HPDE6-E6E7 (cell line): ENCODE results near the gene RHOBTB1.

Source experiments
- DNase-seq: peaks from one replicate; pipeline ENCODE4 v3.0.0; 2011; ENCODE audit warnings: missing footprints; ENCODE audit errors: extremely low spot score

The RHOBTB1 gene

DNA sequence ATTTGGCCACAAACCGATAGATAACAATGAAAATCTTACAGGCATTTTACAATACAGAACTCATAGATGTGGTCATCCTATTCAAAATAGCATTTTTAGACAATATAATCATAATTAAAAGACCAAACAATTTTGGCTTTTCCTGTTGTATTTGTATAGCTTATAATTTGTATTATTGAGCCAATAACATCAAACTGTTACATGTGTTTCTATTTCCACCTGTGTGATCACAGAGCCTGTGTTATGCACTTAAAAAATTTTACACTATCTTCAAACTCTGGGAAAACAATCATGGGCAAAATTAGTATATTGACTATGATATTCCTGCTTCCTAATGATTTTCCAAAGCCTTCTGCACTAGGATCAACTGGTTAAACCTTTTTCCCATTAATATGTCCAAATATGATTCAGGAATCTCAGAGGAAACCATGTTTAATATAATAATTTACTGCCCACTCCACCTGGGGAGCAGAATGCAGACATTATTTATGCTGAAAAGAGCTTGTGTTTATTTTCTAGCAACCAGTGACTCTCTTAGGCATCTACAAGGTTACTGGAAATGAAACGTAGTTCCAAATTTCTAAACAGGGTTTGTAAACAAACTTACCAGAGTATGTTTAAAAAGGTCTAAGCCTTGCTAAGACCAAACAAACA, 1.7 kb downstream of the RHOBTB1 start:
- DNase-seq, result no peak

DNA sequence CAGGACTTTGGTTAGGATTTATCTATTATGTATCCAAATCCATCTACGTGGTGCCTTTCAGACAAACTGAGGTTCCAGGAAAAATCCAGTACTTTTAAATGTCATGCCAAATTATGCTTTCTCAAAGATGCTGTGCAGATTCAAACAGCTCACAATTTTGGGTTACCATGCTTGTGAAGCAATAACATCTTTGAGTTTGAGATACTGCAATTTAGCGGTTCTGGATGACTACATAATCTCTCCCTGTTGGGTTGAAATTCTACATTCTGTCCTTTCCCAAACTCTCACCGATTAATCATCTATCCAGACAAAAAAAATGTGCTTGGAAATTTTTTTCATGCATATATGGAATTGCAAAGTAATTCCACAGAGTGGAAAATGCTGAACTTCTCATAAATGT, 3.5 kb downstream of the RHOBTB1 start:
- no peak for DNase-seq

DNA sequence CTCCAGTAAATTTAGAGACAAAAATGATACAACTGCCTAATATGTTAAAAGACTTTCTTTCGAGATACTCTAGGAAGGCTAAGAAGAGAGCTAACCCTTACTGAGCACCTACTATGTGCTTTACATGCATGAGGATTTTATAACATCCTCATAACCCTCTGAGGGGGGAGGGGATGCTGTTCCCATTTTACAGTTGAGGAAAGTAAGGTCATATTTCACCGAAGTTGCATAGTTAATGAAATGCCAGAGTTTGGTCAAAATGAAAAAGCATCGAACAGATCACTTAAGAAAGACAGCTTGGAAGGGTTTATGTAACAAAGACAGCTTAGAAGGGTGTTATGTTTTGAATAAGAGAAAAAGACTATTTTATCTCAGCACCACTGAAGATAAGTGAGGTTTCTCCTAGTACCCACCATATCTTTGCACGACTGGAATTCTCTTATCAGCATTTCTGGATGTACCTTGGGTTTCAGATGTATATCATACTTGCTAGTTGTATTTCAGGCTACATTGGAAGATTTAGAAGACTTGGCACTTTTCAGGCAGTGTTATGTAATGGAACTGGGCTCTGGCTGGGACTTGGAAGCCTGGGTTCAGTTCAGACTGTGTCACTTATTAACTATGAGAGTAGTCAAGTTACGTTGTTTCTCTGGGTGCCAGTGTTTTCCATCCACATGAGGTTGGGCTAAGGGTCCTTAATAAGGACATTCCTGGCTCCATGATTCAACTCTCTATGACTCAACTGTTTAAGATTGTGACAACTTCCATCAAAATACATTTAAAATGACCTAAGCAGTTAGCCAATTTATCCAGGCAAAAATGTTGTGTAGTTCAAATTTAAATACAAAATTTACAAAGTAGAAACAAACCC, 6.0 kb downstream of the RHOBTB1 start:
- DNase-seq, result no peak

DNA sequence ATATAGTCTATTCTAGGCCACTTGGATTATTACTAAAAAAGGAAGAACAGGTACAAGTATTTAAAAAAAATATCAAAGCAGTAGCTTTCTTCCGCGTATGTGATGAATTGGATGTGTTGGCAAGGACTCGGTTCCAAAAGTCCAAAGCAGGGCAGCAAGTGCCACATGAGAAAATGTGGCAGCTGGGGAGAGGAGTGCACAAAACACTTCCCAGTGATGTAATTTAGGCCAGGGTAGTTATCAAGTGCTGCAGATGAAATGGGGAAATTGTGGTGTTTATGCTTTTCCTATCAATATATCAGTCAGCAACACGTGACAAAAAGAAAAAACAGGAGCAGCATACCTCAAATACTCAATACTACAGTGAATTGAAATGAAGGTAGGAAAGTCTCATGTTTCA, 7.0 kb downstream of the RHOBTB1 start:
- DNase-seq, result no peak

DNA sequence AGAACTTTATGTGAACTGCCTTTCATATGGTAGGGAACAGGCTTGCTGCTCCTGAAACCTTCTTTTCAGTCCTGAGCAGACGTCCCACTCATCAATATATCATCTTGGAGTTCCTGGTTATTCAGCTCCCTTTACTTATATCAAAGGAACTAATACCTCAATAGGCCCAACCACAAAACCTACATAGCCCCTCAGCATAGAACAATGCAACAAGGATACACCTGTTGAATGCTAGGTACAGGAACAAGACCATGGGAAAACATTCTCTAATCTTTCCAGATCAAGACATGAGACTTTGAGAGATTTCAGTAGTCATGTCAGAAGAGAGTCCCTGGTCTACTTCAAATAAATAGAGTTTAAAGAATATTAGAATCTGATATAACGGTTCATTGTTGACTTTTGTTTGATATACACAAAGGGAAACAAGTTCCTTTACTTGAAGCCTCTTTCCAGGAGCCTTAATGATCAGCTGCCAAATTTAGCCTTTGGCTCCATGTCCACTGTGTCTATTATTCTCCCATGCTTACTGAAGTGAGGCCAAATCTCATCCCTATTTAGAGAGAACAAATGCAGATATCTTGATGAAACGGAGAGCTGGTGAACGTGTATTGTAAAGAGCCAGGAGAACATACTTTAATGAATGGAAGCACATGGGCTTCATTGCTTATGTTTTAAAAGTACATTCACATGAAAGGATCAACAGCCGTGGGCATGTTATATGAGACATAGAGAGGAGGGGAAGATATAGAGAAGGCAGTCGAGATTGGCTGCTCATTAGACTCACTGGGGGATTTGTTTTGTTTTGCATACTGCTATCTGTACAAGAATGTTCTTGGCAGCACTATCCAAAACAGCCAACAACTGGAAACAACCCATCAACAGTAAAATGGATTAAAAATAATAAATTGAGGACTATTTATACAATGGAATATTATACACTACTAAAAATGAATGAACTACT, 9.5 kb downstream of the RHOBTB1 start:
- DNase-seq, result no peak

DNA sequence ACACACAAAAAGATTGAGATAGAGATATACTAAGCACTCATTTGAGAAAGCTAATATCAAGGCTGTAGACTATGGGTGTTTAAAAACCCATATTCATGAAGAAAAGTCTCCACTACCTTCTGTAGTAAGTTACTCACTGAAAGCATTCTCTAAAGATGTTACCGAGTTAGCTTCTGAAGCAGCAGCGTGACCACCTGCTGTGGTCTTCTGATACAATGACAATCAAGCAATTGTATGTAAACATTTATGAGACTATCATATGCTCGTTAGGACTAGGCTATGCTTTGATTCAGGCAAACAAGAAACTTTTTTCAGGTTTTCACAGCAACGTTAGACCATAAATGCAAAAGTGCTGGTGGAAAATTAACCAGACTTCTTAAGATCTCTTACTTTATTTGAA, 11.2 kb downstream of the RHOBTB1 start:
- no peak for DNase-seq

DNA sequence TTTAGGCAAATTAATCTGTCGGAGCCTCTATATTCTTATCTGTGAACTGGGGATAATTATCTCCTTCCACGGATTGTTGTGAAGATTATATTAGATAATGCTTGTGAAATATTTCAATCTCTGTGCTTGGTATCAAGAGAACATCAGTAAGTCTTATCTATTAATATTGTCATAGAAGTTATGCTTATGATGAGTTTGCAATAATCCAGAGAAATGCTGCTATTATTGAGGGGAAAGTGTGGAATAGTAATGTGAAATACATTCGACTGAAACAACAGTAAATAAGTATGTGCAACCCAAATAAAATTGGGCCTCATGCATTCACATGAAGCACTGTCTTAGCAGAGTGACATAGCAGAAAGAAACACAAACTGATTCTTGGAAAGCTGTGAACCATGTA, 13.7 kb downstream of the RHOBTB1 start:
- no peak for DNase-seq

DNA sequence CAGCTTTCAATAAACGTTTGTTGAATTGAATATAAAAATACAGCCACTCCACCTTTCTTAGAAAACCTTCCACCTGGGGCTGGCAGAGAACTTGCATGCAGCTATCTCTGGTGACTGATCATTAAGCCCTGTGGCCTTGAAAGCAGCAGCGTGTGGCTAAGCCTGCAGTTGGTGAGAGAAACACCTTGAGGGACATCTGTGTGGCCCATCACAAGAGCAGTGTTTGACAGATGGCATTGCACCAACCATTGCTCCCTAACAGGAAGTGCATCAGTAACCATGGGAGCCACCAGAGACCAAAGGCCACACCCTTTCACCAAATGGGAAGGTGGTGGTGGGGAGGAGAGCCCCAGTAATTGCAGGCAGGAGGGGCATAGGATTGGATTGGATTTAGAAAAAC, 22.4 kb downstream of the RHOBTB1 start:
- no peak for DNase-seq

DNA sequence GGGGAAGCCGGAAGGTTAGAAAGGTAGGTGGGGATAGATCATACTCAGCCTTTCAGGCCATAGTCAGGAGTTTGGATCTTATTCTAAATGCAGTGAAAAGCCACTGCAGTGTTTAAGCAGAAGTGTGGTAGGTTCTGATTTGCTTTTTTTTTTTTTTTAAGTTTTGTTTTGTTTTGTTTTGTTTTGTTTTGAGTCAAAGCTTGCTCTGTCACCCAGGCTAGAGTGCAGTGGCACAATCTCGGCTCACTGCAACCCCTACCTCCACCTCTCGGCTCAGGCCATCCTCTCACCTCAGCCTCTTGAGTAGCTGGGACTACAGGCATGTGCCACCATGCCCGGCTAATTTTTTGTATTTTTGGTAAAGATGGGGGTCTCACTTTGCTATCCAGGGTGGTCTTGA, 23.5 kb downstream of the RHOBTB1 start:
- DNase-seq, result no peak

DNA sequence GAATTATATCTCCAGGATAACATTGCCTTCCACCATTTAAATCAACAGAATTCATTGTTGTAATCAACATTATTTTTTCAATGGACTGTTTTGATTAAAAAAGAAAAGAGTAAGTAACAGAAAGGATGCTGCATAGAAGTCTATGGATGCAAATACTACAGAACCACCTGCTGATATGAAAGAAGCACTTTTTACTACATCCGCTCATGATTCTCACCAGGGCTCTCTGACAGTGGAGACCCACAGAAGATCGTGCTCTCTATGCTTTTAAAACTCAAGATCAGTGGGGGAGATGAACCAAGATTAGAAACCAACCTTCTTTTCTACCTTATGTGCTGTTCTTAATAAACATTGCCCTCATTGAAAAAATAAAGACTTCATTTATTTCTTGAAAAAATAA, 24.4 kb downstream of the RHOBTB1 start:
- DNase-seq, result no peak

DNA sequence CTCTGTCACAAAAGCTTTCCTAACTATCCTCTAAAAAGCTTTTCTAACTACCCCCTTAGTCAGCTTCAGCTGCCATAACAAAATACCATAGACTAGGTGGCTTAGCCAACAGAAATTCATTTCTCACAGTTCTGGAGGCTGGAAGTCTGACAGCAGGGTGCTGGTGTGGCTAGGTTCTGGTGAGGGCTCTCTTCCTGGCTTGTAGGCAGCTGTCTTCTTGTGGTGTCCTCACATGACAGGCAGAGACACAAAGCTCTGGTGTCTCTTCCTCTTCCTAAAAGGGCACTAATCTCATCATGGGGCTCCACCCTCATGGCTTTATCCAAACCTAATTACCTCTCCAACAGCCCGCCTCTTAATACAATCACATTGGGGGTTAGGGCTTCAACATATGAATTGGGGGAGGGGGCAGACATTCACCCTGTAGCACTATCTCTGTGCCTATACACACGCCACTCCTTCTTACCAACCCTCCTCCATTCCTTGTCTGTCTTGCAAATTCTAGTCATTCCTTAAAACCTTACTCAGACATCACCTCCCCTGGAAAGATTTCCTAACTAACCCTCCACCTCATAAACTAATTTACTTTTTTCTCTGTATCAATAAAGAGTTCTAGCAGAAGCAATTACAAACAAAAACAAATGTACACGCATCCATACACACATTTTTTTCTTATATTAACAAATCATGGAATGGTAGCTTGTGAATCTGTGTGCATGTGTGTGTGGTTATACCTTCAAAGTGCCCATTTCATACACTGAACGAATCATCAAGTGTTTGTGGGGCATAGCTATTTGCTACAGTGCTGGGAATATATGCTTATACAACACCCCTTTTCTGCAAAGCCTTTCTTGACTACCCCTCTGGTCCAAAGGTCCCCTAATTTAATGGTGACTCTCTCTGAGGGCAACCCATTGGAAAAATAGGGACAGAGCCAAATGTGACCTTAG, 26.4 kb downstream of the RHOBTB1 start:
- DNase-seq, result no peak

DNA sequence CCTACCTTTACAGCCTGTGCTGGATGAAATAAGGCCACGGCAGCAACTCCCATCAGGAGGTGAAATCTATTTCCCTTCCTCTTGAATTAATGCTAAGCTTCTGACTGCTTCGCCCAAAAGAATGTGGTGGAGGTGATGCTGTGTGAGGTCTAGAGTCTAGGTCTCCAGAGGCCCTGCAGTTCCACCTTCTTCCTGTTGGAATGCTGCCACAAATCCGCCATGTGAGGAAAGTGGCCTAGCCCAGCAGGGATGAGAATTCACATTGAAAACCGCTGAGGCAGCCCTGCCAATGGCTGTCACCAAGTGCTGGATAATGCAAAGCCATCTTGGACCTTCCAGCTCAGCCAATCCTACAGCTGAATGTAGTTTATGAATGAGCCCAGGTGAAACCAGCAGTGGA, 28.0 kb downstream of the RHOBTB1 start:
- no peak for DNase-seq

DNA sequence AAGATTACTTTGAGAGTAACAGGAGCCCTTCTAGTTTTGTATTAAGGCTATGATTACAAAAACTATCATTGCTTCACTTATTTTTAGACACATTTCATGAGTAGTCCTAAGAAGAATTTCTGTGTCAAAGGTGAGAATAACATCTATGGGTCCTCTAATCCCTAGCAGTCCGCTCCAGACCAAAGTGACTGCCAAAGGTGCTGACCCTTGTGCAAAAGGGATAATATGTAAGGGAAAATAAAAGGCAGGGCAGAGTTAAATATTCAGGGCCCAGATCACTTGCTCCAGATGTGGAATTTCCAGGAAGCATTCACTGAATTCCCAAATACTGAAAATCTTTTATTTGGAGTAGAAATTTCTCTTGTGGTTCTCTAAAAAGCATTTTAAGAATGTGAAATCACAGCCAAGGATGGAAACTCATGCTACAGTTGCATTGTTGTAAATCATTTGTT, 29.3 kb downstream of the RHOBTB1 start:
- no peak for DNase-seq

DNA sequence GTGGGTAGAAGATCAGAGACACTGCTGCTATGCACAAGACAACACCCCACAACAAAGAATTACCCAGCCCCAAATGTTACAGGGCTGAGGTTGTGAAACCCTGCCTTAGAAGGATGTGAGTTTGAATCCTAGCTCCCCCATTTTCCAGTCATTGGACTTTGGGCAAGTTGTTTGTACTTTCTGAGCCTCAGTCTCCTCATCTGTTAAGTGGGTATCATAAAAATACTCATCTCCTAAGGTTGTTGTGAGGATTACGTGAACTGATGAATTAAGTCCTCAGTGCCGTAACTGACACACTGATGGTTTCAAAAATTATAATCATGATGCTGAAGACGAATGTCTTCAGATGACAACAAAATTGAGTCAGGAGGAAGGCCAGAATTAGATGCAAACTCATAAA, 30.3 kb downstream of the RHOBTB1 start:
- DNase-seq, result no peak

DNA sequence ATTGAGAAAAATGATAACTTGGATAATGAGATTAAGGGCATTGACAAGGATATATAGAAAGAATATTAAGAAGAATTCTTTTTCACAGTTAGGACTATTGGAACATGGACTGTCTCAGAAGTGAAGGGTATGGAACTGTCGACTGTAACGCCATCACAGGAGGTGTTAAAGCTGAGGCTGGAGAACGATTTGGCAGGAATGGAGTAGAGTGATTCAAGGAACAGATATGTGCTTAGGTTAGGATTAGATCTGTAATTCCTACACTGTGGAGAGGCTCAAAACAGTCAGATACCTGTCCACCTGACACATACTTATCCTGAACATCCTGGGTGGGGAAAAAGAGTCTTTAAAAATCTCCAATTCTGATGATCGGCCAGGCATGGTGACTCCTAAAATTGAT, 30.9 kb downstream of the RHOBTB1 start:
- DNase-seq, result no peak

DNA sequence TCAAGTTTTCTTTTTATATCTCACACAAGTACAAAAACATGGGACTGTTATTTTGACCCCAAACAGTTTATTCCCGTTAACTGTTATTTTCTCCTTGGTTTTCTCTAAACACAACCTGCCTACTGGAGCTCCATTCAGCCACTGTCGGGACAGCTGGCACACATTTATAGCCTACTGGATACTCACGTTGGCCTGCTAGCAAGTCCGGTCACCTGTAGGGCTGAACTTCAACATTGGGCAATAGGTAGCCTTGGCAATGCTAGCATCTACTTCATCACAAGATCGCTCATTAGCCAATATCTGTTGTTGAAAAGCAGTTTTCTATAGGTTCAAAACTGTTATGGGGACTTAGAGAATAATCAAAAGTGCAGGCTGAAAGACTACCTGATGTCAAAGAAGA, 32.3 kb downstream of the RHOBTB1 start:
- DNase-seq, result no peak

DNA sequence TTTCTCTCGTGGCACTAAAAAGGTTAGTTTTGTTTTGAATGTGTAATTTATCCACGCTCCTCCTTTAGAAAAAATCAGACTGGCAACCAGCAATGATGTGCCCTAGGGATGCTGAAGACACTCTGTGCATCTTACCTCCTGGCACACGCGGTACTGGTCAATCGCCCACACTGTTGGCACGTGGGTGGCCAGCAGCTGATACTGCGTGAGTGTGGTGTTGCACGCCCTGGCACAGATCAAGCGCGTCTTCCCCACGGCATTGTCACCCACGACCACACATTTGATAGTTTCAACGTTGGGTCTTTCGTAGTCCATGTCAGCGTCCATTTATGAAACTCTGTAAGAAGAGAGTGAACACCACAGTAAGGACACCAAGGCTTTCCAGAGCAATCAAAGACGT, 32.8 kb downstream of the RHOBTB1 start:
- DNase-seq, result no peak

DNA sequence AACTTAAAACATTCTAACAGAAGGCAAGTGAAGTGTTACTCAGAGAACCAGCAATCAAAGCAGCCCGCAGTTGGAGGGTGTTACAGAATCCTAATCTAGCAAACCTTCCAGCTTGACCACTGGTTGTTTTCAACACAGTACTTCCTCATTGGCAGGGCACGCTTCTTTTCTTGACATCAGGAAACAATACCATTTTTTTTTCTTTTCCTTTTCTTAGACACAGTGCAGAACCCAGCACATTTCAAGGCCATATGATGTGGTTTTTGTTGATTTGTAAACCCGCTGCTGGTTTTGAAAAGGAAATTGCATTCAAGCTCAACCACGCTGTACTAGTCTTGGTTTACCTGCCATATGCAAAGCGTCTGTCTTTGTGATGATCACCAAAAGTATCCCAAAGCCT, 33.4 kb downstream of the RHOBTB1 start:
- DNase-seq, result no peak

DNA sequence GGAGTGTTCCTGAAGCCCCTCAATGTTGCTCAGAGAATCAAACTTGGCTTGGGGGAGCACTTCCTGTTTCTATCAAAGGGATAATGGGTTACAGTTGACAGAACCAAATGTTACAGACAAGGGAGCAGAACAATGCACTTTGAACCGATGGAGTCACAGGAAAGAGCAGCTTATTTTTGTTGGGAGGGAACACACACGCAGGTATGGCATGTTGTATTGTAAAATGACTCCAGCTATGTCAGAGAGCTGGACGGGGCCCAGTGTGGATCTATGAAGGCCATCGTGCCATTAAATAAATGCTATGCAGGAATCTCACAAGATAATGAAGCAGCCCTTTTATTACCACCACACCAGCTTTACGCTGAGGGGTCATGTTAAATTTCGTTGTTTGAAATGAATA, 35.1 kb downstream of the RHOBTB1 start:
- no peak for DNase-seq

DNA sequence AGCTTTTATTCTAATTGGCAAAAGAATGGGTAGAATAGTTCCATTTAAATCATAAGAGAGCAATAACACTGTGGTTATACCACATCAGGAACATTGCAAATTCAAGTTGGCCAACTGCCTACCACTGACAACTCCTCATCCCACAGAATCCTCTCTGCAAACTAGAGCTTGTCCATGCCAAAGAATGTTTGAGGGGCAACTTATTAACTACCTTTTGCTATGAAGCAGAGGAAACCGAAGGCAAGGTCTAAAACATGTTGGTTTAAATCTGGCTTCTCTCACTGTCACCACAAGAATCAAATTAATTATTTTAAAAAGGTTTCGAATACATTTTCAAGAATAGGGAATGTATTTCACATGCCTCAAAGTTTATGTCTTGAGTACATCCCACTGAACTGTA, 36.0 kb downstream of the RHOBTB1 start:
- no peak for DNase-seq

DNA sequence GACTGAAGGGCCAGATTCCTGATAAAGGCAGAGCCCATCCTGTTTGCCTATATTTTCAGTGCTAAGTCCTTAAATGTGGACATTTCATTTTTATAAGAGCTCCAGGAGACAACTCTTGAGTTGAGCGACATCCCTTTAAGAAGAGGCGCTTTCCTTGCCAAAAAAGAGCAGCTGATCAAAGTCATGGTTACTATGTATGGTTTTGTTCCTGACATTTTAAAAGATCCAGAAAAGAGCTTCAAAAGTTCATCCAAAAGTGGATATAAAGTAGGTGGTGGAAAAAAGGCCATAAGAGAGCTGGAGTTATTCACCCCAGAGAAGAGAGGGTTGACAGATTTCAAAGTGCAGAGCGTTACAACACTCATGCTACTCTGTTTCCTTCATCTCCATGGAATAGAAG, 36.7 kb downstream of the RHOBTB1 start:
- DNase-seq, result no peak
